ENCODE data around the gene MCRS1. TPM values are rescaled to one million over a fixed set of nuclear protein-coding genes. Genes with fewer than 3 reads are reported as not detected.

Gene MCRS1
- polyA plus RNA-seq, 3 donors = 50.3 to 88.8 (median 52.3) TPM

DNA sequence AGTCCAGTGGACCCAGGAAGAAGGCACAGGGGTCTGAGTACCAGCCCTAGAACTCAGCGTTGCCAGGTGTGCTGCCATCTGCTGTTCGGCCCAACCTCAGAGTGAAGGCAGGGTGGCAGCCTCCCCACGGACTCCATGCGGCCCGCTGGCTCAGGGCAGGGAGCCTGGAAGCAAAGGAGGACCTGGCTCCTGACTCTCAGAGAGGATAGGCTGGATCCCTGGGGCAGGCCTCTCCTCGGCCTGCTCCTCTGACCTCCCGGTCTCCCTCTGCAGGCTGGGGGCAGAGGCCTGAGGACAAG lies 10.1 kb downstream of the MCRS1 start:
- no peak for TF ChIP-seq CTCF (IDR thresholded peaks at IDR 0.05)
- Mint-ChIP-seq H3K36me3 (peaks cover 57 to 67% of the 10 kb centered on the region in 2 donors), H3K4me3 (no peak overlapping the region), H3K9me3 (no peaks in the 10 kb centered on the region), H3K4me1 (no peaks in the 10 kb centered on the region), H3K27me3 (ENCODE audit: low read depth in 3 of 3) (peaks cover 1 to 7% (median 2%) of the 10 kb centered on the region in 3 donors), H3K27ac (no peak overlapping the region)
- intact Hi-C loops (cut with micrococcal nuclease) = no loop called here
- Histone ChIP-seq H3K9me3 (replicated peaks in 1 of 2; ENCODE audit: control insufficient read depth in 1 of 2, insufficient read depth in 1 of 2, low read length in 2 of 2) (no peaks in the 10 kb centered on the region), H3K4me1 (ENCODE audit: control insufficient read depth in 1 of 2, insufficient read depth in 2 of 2, low read length in 2 of 2) (no peaks in the 10 kb centered on the region), H3K4me3 (replicated peaks in 1 of 3; ENCODE audit: low read depth in 2 of 3, low read length in 3 of 3) (no peak overlapping the region), H3K36me3 (replicated peaks in 1 of 2; ENCODE audit: control insufficient read depth in 1 of 2, insufficient read depth in 2 of 2, low read length in 2 of 2) (peaks cover 67 to 74% of the 10 kb centered on the region in 2 donors), H2AFZ (ENCODE audit: insufficient read depth, low read depth, low read length, poor library complexity, severe bottlenecking) (no peak overlapping the region), H3K9ac (ENCODE audit: insufficient read depth, low read length, poor library complexity, severe bottlenecking) (no peak overlapping the region), H4K20me1 (ENCODE audit: insufficient read depth, low read length) (no peaks in the 10 kb centered on the region), H3K27me3 (ENCODE audit: control insufficient read depth in 2 of 2, insufficient read depth in 2 of 2, low read length in 2 of 2) (peaks cover 0 to 3% of the 10 kb centered on the region in 2 donors), H3K4me2 (replicated peaks; ENCODE audit: extremely low read depth, low read length, poor library complexity, severe bottlenecking) (no peak overlapping the region), H3K79me2 (ENCODE audit: insufficient read depth, low read length) (no peaks in the 10 kb centered on the region), H3K27ac (ENCODE audit: low read depth in 1 of 2, low read length in 2 of 2) (no peak overlapping the region)
- DNase-seq = no peak
- WGBS (ENCODE audit: insufficient coverage) = 90% methylated on average over 5 of the region's 7 CpGs

GRCh38 chr12:49557187-49557916 lies 10.6 kb downstream of the MCRS1 start:
- Histone ChIP-seq H3K27me3 (ENCODE audit: control insufficient read depth in 2 of 2, insufficient read depth in 2 of 2, low read length in 2 of 2) (peaks cover 0 to 3% of the 10 kb centered on the region in 2 donors), H3K9ac (ENCODE audit: insufficient read depth, low read length, poor library complexity, severe bottlenecking) (no peak overlapping the region), H3K79me2 (ENCODE audit: insufficient read depth, low read length) (no peaks in the 10 kb centered on the region), H3K9me3 (replicated peaks in 1 of 2; ENCODE audit: control insufficient read depth in 1 of 2, insufficient read depth in 1 of 2, low read length in 2 of 2) (no peaks in the 10 kb centered on the region), H4K20me1 (ENCODE audit: insufficient read depth, low read length) (no peaks in the 10 kb centered on the region), H3K4me1 (ENCODE audit: control insufficient read depth in 1 of 2, insufficient read depth in 2 of 2, low read length in 2 of 2) (no peaks in the 10 kb centered on the region), H3K4me3 (replicated peaks in 1 of 3; ENCODE audit: low read depth in 2 of 3, low read length in 3 of 3) (no peak overlapping the region), H3K4me2 (replicated peaks; ENCODE audit: extremely low read depth, low read length, poor library complexity, severe bottlenecking) (no peak overlapping the region), H3K36me3 (replicated peaks in 1 of 2; ENCODE audit: control insufficient read depth in 1 of 2, insufficient read depth in 2 of 2, low read length in 2 of 2) (peaks cover 61 to 69% of the 10 kb centered on the region in 2 donors), H2AFZ (ENCODE audit: insufficient read depth, low read depth, low read length, poor library complexity, severe bottlenecking) (no peak overlapping the region), H3K27ac (ENCODE audit: low read depth in 1 of 2, low read length in 2 of 2) (no peak overlapping the region)
- intact Hi-C loops (cut with micrococcal nuclease) = no loop called here
- peaks cover 3 to 7% (median 5%) of the 10 kb centered on the region in 3 donors for H3K27me3 Mint-ChIP-seq (ENCODE audit: low read depth in 3 of 3)
- H3K4me3 Mint-ChIP-seq = no peak overlapping the region
- no peaks in the 10 kb centered on the region for H3K9me3 Mint-ChIP-seq
- peaks cover under 1% of the 10 kb centered on the region for H3K4me1 Mint-ChIP-seq
- H3K27ac Mint-ChIP-seq = no peak overlapping the region
- no peak for DNase-seq
- 93% methylated on average over 13 of the region's 18 CpGs for WGBS (ENCODE audit: insufficient coverage)
- no peak for TF ChIP-seq CTCF (IDR thresholded peaks at IDR 0.05)
- peaks cover 52 to 62% of the 10 kb centered on the region in 2 donors for H3K36me3 Mint-ChIP-seq
